GM21447 (cell line): ENCODE data around the gene NEK6.
A peak's percentile ranks its signal among the peaks of the same experiment; 100 is the strongest.
"Not testable (repeated sequence)": the region's sequence is repeated elsewhere in the genome, so short reads cannot be mapped to it uniquely, and the experiment has no call there.

ENCODE experiments used
- ATAC-seq: cut with Tn5 transposase; IDR thresholded peaks from one replicate; pipeline ENCODE4 v1.9.1; 2021; ENCODE audit not compliant: unreplicated experiment

Gene NEK6

GRCh38 chr9:124225945-124226344, 31.8 kb upstream of the NEK6 start:
- no peak for ATAC-seq

- ATAC-seq: no peak
Observed at GRCh38 chr9:124228516-124228915, 29.2 kb upstream of the NEK6 start.

- ATAC-seq: no peak
Observed at GRCh38 chr9:124231095-124231737, 26.5 kb upstream of the NEK6 start.

- no peak for ATAC-seq
Observed at GRCh38 chr9:124238546-124239140, 19.1 kb upstream of the NEK6 start.

- ATAC-seq: peak; percentile 78
Observed at GRCh38 chr9:124239249-124240073, 18.3 kb upstream of the NEK6 start.

- ATAC-seq: no peak
Observed at GRCh38 chr9:124242331-124243194, 15.2 kb upstream of the NEK6 start.

GRCh38 chr9:124247393-124247792, 10.4 kb upstream of the NEK6 start:
- not testable (repeated sequence) for ATAC-seq

GRCh38 chr9:124248066-124248465, 9.7 kb upstream of the NEK6 start:
- ATAC-seq: no peak

- no peak for ATAC-seq
Observed at GRCh38 chr9:124248960-124249359, 8.8 kb upstream of the NEK6 start.

GRCh38 chr9:124251204-124251603, 6.5 kb upstream of the NEK6 start:
- no peak for ATAC-seq

- no peak for ATAC-seq
Observed at GRCh38 chr9:124251605-124252378, 6.0 kb upstream of the NEK6 start.

GRCh38 chr9:124252878-124253277, 4.9 kb upstream of the NEK6 start:
- ATAC-seq: not testable (repeated sequence)

GRCh38 chr9:124254261-124254682, 3.5 kb upstream of the NEK6 start:
- peak; percentile 63 for ATAC-seq

- no peak for ATAC-seq
Observed at GRCh38 chr9:124255222-124255621, 2.5 kb upstream of the NEK6 start.

GRCh38 chr9:124256517-124257069, 1.2 kb upstream of the NEK6 start:
- ATAC-seq: no peak

GRCh38 chr9:124257070-124257843, 492 bp upstream of the NEK6 start:
- ATAC-seq: no peak

- no peak for ATAC-seq
Observed at GRCh38 chr9:124258607-124259157, 933 bp downstream of the NEK6 start.

GRCh38 chr9:124259158-124259808, 1.5 kb downstream of the NEK6 start:
- ATAC-seq: no peak
